ENCODE measurements around the gene OLFM1.

OLFM1 gene

DNA sequence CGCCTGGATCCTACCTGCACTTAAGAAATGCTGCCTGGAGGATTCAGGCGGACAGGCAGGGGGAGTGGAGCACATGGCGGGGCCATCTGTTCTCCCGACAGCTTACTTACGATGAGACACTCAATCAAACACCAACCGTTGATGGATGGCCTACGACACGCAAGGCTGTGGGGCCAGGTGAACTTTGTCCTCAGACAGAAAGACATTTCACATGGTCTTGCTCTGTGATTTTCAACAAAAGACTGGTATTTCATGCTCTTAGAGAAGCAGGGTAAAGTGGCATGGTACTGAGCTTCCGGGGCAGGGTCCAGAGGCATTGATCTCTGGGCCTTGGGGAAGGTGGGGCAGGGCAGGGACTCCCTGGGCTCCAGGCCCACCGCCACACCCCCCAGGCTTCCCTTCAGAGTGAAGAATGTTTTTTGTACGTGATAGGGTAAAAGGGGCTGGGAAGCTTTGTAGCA, 9.1 kb upstream of the OLFM1 start:
- no peak overlapping the region for H3K4me3 ChIP-seq (ENCODE audit: low read depth, low read length)
- TF ChIP-seq, protein P1, sequence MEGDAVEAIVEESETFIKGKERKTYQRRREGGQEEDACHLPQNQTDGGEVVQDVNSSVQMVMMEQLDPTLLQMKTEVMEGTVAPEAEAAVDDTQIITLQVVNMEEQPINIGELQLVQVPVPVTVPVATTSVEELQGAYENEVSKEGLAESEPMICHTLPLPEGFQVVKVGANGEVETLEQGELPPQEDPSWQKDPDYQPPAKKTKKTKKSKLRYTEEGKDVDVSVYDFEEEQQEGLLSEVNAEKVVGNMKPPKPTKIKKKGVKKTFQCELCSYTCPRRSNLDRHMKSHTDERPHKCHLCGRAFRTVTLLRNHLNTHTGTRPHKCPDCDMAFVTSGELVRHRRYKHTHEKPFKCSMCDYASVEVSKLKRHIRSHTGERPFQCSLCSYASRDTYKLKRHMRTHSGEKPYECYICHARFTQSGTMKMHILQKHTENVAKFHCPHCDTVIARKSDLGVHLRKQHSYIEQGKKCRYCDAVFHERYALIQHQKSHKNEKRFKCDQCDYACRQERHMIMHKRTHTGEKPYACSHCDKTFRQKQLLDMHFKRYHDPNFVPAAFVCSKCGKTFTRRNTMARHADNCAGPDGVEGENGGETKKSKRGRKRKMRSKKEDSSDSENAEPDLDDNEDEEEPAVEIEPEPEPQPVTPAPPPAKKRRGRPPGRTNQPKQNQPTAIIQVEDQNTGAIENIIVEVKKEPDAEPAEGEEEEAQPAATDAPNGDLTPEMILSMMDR (IDR thresholded peaks at IDR 0.05; ENCODE audit: borderline replicate concordance, insufficient read depth, low read depth, low read length): no peak

DNA sequence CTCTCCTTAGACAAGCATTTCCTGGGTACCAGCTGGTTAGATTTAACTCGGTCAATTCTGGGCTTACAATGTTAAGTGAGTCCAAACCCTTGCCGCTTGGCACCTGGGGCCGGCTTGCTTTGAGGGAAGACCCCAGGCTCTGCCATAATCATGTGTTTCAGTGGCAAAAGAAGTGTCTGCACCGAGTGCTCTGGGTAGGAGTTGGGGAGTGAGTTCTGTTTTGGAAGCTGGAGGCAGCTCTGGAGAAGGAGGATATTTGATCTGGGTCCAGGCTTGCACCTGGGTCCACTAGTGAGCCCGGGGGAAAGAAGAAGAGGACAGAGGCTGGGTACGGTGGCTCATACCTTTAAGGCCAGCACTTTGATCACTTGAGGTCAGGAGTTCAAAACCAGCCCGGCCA, 8.4 kb upstream of the OLFM1 start:
- TF ChIP-seq, protein P1 (IDR thresholded peaks at IDR 0.05; ENCODE audit: borderline replicate concordance, insufficient read depth, low read depth, low read length): no peak
- H3K4me3 ChIP-seq (ENCODE audit: low read depth, low read length): no peak overlapping the region

DNA sequence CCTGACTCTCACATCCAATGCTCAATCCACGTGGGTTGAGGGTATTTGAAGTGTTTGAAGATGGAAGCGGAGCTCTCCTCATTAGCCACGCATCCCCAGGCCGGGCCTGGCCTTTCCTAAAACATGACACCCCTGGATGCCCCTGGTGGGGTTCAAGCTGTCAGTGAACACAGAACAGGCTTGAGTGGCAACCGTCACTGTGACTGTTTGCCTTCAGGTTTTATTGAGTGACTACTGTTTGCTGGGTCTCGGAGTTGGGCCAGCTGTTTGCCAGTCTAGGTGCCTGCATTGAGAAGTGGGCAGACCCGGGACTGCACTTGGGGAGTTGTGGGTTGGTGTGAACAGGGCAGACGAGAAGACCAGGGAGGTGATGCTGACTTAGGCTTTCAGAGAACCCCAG, 7.8 kb upstream of the OLFM1 start:
- TF ChIP-seq, protein P1 (IDR thresholded peaks at IDR 0.05; ENCODE audit: borderline replicate concordance, insufficient read depth, low read depth, low read length): no peak
- no peak overlapping the region for H3K4me3 ChIP-seq (ENCODE audit: low read depth, low read length)

GRCh38 chr9:135080286-135081263, 6.9 kb upstream of the OLFM1 start:
- TF ChIP-seq, protein P1 (IDR thresholded peaks at IDR 0.05; ENCODE audit: borderline replicate concordance, insufficient read depth, low read depth, low read length): no peak
- H3K4me3 ChIP-seq (ENCODE audit: low read depth, low read length): no peak overlapping the region

DNA sequence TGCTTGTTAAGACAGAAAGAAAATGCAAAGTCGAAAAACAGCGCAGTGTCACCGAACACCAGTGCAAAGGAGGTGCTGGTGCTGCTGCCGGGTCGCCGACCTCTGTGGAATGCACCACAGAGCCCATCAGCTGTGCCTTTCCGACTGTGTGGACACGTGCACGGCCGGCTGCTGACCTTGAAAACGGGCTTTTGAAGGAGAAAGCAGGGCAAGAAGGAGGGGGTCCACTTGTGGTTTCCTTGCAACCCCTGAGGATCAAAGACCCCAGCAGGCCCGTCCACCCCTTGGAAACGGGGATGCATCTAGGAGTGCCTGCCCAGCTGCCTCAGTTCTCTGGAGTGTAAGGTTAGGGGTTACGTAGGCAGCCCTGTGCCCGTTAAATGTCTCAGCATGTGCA, 6.2 kb upstream of the OLFM1 start:
- TF ChIP-seq, protein P1 (IDR thresholded peaks at IDR 0.05; ENCODE audit: borderline replicate concordance, insufficient read depth, low read depth, low read length): no peak

DNA sequence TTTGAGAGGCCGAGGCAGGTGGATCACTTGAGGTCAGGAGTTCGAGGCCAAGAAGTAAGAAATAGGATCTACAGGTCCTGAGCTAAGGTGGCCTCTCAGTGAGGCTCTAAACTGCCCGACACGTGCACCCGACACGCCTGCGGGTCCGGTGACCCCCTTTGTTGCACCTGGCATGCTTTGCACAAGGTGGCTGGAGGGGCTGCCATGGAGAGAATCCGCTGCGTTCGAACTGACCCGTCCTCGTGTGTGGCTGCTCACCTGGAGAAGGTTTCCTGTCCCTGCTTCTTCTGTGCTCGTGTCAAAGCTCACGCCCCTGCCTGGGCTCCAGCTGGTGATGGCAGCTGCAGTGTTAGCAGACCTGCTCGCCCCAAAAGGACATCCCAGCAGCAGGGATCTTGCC, 5.7 kb upstream of the OLFM1 start:
- no peak overlapping the region for H3K4me3 ChIP-seq (ENCODE audit: low read depth, low read length)
- TF ChIP-seq, protein P1 (IDR thresholded peaks at IDR 0.05; ENCODE audit: borderline replicate concordance, insufficient read depth, low read depth, low read length): no peak

More for the DNA sequence above, 6.2 kb upstream of the OLFM1 start:
- no peak overlapping the region for H3K4me3 ChIP-seq (ENCODE audit: low read depth, low read length)

DNA sequence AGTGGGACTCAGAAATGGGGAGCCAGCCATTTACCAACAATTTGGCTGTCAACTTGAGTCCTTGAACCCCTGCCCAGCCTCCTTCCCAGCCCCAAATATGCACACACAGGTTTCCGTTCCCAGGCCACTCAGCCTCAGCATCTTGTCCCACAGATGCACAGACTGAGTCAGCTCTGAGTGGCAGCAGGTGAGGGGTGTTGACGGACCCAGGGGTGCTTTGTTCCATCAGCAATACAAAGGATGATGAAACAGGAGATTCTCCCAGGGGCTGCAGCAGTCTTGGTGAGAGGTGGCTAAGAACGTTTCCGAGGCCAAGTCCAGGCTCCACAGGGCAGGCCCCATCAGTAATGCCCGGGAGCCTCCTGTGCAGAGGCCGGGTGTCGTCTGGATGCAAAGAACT, 4.9 kb upstream of the OLFM1 start:
- TF ChIP-seq, protein P1 (IDR thresholded peaks at IDR 0.05; ENCODE audit: borderline replicate concordance, insufficient read depth, low read depth, low read length): no peak
- no peak overlapping the region for H3K4me3 ChIP-seq (ENCODE audit: low read depth, low read length)
